Cerebellar nuclear complex (tissue), 1 donor: Measurements from ENCODE around the gene TSPOAP1.

Source experiments
- DNase-seq, 2 experiments: peaks; one replicate each; lab custom pipeline; 2025; lab: John Stamatoyannopoulos, UW

The TSPOAP1 gene

DNA sequence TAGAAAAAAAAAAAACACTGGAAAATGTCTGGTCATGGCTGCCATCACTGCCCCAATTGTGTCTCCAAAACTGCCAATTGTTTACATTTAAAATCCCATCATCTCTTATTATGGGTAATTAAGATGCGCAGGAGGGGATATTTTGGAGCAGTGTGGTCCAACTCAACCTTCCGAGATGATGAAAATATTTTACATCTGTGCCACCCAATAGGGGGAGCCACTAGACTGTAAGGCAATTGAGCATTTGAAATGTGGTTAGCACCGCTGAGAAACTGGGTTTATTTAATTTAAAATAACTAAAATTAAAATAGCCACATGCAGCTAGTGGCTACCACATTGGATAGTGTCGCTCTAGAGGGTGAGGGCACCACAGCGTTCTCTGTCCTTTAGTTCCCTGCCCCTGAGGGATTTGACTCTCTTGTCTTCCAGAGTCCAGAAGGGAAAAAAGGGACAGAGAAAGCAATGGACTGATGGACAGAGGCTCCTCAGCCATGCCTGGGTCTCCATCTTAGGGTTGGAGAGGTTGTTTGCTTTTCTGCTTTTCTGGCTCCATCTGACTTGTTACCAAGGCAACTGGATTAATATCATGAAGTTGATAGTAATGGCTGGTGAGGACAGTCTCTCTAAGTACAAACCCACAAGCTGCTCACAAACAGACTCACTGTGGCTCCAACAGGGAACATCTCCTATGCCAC lies 51.3 kb downstream of the TSPOAP1 start:
- DNase-seq: no peak

DNA sequence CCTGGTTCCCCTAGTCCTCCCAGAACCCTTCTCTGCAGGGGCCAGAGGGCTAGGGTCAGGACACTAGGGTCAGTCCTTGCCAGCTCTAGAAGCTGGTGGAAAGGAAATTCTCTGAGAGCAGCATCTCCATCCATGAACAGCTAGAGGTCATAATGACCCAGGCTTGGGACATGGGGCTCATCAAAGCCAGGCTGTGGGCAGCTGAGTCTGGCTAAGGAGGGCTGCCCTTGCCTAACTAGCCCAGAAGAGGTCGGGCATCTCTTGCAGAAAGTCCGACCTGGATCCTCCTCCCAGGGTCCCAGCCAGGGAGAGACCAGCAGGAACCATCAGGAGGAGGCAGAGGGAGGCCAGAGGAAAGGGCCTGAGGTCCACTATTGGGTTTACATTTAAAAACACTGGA lies 52.2 kb downstream of the TSPOAP1 start:
- no peak for DNase-seq

GRCh38 chr17:58275417-58275816 lies 53.2 kb downstream of the TSPOAP1 start:
- DNase-seq: no peak

GRCh38 chr17:58273453-58274104 lies 55.0 kb downstream of the TSPOAP1 start:
- no peak for DNase-seq

DNA sequence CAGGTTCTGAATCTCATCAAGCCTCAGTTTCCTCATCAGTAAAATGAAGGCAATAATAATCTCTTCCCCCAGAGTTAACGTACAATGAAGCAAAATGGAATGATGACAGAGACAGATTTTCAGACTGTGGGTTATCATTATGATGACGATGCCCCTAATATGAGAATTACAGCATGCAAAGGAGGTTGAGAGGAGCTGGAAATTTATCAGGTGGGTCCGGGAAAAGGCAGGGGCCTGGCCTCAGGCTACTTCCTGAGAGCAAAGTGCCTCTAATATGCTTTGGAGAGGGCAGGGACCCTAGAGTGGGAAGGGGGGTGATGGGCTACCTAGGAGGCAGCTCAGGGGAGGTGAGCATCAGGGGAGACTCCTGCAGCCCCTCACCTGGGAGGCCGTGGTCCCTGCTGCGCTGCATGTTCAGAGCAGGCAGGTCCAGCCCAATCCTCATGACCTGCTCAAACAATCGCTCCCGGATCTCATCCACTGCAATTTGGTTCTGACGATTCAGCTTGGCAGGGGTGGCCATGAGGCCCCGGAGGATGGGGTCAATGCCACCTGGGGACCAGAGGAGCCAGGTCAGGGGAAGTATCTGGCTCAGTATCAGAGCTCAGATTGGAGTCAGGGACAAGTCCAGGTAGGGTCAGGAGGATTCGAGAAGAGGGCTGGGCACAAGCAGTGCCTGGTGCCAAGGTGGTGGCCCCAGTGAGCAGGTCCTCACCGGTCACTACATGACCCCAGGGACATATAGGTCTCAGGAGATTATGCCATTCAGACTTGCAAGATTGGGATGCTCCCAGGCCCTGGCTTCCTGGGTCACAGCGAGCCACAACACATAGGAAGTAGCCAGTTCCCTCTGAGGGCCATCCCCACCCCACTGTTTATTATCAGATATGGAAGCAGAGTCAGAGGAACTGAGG lies 56.0 kb downstream of the TSPOAP1 start:
- no peak for DNase-seq

GRCh38 chr17:58271216-58271931 lies 57.2 kb downstream of the TSPOAP1 start:
- no peak for DNase-seq

DNA sequence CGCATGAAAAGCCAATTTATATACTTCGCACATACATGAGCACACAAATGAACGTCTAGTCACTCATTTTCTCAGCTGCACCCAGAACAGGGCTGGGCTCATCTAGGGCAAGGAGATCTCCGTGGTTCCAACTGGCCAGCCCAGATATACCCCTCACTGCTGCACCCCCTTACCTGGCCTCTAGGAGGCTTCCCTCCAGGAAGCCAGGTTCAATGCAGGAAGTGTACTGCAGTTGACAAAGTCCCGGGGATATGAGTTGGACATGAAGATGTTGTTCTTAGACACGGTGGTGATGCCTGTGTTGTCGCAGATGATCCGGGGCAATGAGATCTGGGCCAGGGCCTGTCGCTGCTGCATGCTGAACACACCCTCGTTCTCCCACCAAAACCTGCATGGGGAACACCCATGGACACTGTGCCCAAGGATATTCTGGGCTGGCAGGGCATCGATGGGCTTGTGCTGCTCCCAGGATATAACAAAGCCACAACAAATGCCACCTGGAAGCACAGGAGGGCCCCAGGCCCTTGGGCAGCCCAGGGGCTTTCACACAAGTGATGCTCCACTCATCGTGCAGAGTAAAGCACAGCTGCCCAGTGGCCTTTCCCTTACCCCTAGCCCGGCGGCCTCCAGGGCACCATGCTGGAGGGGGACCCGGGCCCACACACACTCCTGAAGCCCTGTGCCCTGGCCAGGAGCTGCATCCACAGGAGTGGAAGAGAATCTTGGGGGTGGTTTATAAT lies 57.9 kb downstream of the TSPOAP1 start:
- no peak for DNase-seq

- no peak for DNase-seq
These were observed 58.9 kb downstream of the TSPOAP1 start for GRCh38 chr17:58269557-58270291.

DNA sequence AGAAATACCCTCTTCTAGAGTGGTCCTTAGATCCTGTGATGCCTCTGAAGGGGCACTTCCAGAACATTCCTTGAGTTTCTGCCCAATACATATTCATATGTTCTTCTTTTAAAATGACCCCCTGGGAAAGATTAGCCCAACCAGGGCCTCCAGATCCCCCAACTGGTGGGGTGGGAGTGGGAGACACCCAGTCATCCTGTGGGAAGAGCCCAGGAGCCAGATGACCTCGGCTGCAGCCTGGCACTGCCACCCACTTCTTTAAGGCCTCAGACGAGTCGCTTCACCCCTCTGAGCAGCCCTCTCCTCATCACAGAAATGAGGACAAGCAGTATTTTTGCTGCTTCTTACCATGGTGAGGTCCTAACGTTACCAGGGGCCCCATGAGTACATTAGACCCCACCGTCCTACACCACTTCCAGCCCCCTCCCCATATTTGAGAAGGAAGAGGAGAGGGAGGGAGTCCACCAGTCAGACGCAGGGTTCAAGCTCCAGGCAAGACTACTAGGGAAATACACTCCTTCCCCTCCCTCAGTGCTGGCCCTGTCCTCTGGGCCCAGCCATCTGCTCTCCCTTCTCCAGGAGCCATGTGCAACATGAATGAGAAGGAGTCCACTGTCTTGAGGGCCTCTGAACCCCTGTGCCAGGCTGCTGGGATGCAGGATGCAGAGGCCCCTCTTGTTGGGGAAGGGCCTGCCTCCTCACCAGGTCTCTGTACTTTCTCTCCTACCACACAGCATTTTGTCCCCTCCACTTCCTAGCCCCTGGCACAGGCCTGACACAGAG lies 59.6 kb downstream of the TSPOAP1 start:
- DNase-seq: no peak

DNA sequence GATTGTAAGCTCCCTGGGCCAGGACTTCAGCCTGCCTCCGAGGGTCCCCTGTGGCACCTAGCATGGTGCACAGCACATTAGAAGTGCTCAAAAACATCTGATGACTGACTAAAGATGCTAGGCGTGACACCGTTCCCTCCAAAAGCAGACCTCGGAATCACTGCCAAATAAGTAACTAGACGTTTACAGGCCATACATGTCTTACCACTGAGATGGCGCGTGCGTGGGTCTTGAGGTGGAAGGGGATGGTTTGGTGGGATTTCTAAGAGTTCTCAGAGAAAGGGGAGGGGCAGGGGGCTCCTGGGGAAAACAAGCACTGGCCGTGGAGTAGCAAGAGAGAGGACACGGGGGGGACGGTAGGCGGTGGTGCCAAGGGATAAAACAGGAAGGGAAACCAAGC lies 60.3 kb downstream of the TSPOAP1 start:
- no peak for DNase-seq

DNA sequence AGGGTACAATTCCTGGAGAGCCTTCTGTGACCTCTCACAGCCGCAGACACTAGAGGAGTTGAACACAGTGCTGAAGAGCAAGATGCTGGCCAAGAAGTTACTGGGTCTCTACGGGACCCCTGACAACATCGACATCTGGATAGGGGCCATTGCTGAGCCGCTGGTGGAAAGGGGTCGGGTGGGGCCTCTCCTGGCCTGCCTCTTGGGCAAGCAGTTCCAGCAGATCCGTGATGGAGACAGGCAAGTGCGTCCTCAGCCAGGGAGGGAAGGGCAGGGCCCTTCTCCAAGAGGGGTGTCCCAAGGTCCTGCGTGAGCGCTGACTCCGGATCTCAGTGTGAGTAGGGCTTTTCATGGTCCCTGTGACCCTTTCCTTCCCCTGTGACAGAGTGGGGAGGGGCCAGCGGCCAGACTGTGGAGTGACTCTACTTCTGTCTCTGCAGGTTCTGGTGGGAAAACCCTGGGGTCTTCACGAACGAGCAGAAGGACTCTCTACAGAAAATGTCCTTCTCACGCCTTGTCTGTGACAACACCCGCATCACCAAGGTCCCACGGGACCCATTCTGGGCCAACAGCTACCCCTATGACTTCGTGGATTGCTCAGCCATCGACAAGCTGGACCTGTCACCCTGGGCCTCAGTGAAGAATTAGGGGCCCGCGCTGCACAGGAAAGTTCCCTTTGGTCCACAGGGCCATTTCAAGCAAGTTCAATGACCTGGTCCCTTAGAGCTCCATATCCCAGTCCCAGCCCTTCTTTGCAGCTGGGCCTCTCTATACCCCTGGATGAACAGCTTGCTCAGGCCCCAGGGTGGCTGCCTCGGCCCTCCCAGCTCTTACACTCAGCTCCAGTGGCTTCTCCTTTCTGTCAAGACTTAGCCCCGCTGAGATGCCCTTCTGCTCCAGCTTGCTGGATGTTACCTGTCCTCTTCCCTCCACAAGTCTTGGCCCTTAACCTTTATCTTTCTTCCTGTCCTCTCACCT lies 61.0 kb downstream of the TSPOAP1 start:
- DNase-seq: no peak

DNA sequence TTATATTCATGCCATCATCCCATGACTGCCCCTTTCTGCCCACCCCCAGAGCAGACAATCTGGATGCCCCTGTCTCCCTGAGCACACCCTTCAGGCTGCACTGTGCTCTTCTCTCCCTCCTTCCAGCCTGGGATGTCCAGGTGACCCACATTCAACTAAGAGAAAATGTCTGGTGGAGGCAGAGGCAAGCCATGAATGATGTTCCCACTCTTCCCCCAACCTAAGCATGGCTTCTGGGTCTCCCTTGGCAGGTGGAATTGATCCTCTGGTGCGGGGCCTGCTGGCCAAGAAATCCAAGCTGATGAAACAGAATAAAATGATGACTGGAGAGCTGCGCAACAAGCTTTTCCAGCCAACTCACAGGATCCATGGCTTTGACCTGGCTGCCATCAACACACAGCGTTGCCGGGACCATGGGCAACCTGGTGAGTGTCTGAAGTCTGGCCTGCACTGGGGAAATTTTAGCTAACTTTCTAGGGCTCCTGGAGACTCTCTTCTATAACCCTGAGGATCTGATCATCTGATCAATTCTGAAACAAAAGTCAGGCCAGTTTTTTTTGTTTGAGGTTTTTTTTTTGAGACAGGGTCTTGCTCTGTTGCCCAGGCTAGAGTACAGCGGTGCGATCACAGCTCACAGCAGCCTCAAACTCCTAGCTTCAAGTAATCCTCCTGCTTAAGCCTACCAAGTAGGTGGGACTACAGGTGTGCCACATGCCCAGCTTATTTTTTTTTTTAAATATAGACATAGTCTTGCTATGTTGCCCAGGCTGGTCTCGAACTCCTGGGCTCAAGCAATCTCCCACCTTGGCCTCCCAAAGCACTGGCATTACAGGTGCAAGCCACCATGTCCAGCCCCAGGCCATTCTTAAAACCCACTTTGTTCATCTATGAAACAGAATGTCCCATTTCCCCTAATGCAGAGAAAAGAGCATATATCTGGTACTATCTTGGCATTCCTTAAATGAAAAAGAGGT lies 62.4 kb downstream of the TSPOAP1 start:
- DNase-seq: no peak

DNA sequence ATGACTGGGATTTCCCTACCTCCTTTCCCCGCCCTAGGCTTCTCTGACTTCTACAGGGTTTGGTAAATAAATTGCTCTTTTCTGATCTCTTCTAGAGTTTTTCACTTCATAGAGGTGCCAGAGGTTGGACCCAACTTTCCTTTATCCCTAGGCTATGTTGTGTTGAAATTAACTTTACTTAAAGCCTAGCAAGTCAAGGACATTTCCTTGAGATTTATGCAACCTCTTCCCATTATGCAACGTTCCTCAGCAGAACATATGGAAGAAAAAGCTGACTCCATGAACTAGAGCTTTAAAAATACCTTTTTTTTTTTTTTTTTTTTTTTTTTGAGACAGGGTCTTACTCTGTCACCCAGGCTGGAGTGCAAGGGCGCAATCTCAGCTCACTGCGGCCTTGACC lies 63.3 kb downstream of the TSPOAP1 start:
- DNase-seq: no peak

DNA sequence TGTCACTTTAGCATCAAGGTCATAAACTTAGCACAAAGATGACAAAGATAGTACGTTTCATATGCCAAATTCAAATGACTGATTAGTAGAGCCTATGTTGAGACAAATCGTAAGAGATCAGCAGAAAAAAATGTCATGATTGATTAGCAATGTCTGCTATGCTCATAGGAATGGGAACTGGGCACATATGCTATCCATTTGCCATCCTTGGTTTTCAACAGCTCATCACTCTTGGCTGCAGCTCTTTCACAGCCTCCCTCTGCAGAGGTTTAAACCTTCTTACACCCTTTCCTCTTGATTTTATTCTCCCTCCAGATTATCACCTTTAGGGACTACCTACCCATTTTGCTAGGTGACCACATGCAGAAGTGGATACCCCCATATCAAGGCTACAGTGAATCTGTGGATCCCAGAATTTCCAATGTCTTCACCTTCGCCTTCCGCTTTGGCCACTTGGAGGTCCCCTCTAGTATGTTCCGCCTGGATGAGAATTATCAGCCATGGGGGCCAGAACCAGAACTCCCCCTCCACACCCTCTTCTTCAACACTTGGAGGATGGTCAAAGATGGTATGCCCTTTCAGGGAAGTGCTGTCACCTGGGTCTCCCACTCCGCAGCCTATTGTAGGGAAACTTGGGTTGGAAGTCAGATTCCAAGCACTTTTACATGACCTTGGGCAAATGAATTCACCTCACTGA lies 64.0 kb downstream of the TSPOAP1 start:
- DNase-seq: no peak

DNA sequence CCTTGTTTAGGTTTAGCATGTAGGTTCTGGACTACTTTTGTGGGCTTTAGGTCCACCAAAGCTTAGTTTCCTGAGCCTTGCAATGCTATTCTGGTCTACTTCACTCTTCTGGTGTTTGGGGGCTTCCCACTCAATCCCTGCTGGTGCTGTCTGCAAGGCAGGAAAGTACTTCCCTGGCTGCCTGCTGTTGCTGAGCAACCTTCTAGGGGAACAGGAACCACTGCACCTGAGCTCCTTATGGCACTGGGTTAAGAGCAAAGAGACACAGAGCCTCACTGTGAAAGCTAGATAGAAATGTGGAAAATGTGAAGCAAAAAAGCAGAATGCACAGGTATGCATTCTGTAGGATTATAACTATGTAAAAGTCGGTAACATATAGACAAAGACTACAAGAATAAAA lies 64.8 kb downstream of the TSPOAP1 start:
- no peak for DNase-seq

DNA sequence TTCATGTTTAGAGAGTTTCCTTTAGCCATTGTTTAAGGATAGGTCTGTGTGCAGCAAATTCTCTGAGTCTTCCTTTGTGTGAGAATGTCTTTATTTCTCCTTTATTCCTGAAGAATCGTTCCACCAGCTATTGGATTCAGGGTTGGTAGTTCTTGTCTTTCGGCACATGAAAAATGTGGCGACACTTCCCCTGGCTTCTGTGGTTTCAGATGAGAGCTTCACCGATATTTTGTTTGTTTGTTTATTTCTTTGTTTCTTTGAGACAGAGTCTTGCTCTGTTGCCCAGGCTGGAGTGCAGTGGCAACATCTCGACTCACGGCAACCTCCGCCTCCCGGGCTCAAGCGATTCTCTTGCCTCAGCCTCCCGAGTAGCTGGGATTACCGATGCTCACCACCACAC lies 66.4 kb downstream of the TSPOAP1 start:
- no peak for DNase-seq

- no peak for DNase-seq
These were observed 73.8 kb downstream of the TSPOAP1 start for GRCh38 chr17:58254803-58255202.
